PFSK-1 (cell line): ENCODE measurements around the gene CAMTA1.

Experiments used
- FOXP2 ChIP-seq: optimal IDR thresholded peaks from 2 replicates; pipeline ENCODE3; 2011; ENCODE audit warnings: borderline replicate concordance, control low read depth, inconsistent platforms; ENCODE audit not compliant: insufficient read depth; ENCODE audit errors: extremely low read length, extremely low read depth
- POLR2AphosphoS5 ChIP-seq: IDR thresholded peaks from 2 replicates; pipeline ENCODE4 v1.6.1; 2012; ENCODE audit warnings: low read depth, mild to moderate bottlenecking, control low read depth, low read length, moderate library complexity
- REST ChIP-seq, 2 experiments: IDR thresholded peaks; 2 replicates each; pipeline versions ENCODE4 v1.6.1 to v1.8.0; 2011 to 2012; ENCODE audit warnings: low read depth in 2 of 2, low read length in 2 of 2, control low read depth in 1 of 2, inconsistent platforms in 1 of 2, mild to moderate bottlenecking in 1 of 2, moderate library complexity in 1 of 2; ENCODE audit not compliant: insufficient read depth in 1 of 2
- SIN3A ChIP-seq: IDR thresholded peaks from 2 replicates; pipeline ENCODE4 v1.6.1; 2012; ENCODE audit warnings: mild to moderate bottlenecking, low read length, moderate library complexity, borderline replicate concordance; ENCODE audit not compliant: insufficient read depth
- TAF1 ChIP-seq: IDR thresholded peaks from 2 replicates; pipeline ENCODE4 v1.6.1; 2012; ENCODE audit warnings: low read length, control low read depth, borderline replicate concordance; ENCODE audit not compliant: insufficient read depth

CAMTA1 gene

GRCh38 chr1:7656557-7657215 is 871.4 kb downstream of the CAMTA1 start:
- TF ChIP-seq SIN3A = no peak
- TF ChIP-seq TAF1 = no peak
- TF ChIP-seq REST (IDR thresholded peaks at IDR 0.05; ENCODE audit: insufficient read depth in 1 of 2, low read depth in 2 of 2, low read length in 2 of 2) = no peak
- TF ChIP-seq FOXP2 = no peak
- no peak for TF ChIP-seq POLR2AphosphoS5

- no peak for TF ChIP-seq POLR2AphosphoS5
- no peak for TF ChIP-seq SIN3A
- no peak for TF ChIP-seq TAF1
- no peak for TF ChIP-seq FOXP2
- TF ChIP-seq REST (IDR thresholded peaks at IDR 0.05; ENCODE audit: insufficient read depth in 1 of 2, low read depth in 2 of 2, low read length in 2 of 2) = no peak
These were observed 872.2 kb downstream of the CAMTA1 start for GRCh38 chr1:7657287-7658016.

GRCh38 chr1:7658099-7658498 is 872.8 kb downstream of the CAMTA1 start:
- TF ChIP-seq FOXP2 (no peak), TAF1 (no peak), SIN3A (no peak)

GRCh38 chr1:7659514-7659913 is 874.3 kb downstream of the CAMTA1 start:
- TF ChIP-seq FOXP2 (no peak), TAF1 (no peak), SIN3A (no peak), POLR2AphosphoS5 (no peak), REST (IDR thresholded peaks at IDR 0.05; ENCODE audit: insufficient read depth in 1 of 2, low read depth in 2 of 2, low read length in 2 of 2) (no peak)

GRCh38 chr1:7663451-7664146 is 878.3 kb downstream of the CAMTA1 start:
- TF ChIP-seq POLR2AphosphoS5 (no peak), TAF1 (no peak), SIN3A (no peak), FOXP2 (no peak), REST (IDR thresholded peaks at IDR 0.05; ENCODE audit: insufficient read depth in 1 of 2, low read depth in 2 of 2, low read length in 2 of 2) (no peak)
